Measurements from ENCODE around the gene HAO2.

The HAO2 gene

GRCh38 chr1:119379117-119379516, 10.5 kb downstream of the HAO2 start:
- no peak for DNase-seq (ENCODE audit: low read depth in 2 of 2, low spot score in 1 of 2)

- DNase-seq (ENCODE audit: low read depth in 2 of 2, low spot score in 1 of 2): no peak
These were observed 11.7 kb downstream of the HAO2 start for GRCh38 chr1:119380304-119380703.

GRCh38 chr1:119380983-119381662, 12.5 kb downstream of the HAO2 start:
- no peak for DNase-seq (ENCODE audit: low read depth in 2 of 2, low spot score in 1 of 2)

- DNase-seq (ENCODE audit: low read depth in 2 of 2, low spot score in 1 of 2): no peak
These were observed 16.0 kb downstream of the HAO2 start for GRCh38 chr1:119384591-119384990.

- DNase-seq (ENCODE audit: low read depth in 2 of 2, low spot score in 1 of 2): no peak
These were observed 17.1 kb downstream of the HAO2 start for GRCh38 chr1:119385650-119386049.

- no peak for DNase-seq (ENCODE audit: low read depth in 2 of 2, low spot score in 1 of 2)
These were observed 19.3 kb downstream of the HAO2 start for GRCh38 chr1:119387858-119388257.

- DNase-seq (ENCODE audit: low read depth in 2 of 2, low spot score in 1 of 2): no peak
These were observed 19.9 kb downstream of the HAO2 start for GRCh38 chr1:119388450-119388849.

- no peak for DNase-seq (ENCODE audit: low read depth in 2 of 2, low spot score in 1 of 2)
These were observed 21.9 kb downstream of the HAO2 start for GRCh38 chr1:119390526-119390925.

GRCh38 chr1:119391749-119392148, 23.2 kb downstream of the HAO2 start:
- DNase-seq (ENCODE audit: low read depth in 2 of 2, low spot score in 1 of 2): no peak

GRCh38 chr1:119394085-119394484, 25.5 kb downstream of the HAO2 start:
- DNase-seq (ENCODE audit: low read depth in 2 of 2, low spot score in 1 of 2): no peak

GRCh38 chr1:119396982-119397381, 28.4 kb downstream of the HAO2 start:
- DNase-seq (ENCODE audit: low read depth in 2 of 2, low spot score in 1 of 2): no peak

GRCh38 chr1:119397986-119398385, 29.4 kb downstream of the HAO2 start:
- no peak for DNase-seq (ENCODE audit: low read depth in 2 of 2, low spot score in 1 of 2)

- no peak for DNase-seq (ENCODE audit: low read depth in 2 of 2, low spot score in 1 of 2)
These were observed 36.2 kb downstream of the HAO2 start for GRCh38 chr1:119404736-119405135.

- DNase-seq (ENCODE audit: low read depth in 2 of 2, low spot score in 1 of 2): no peak
These were observed 41.1 kb downstream of the HAO2 start for GRCh38 chr1:119409731-119410130.

GRCh38 chr1:119410961-119411360, 42.4 kb downstream of the HAO2 start:
- no peak for DNase-seq (ENCODE audit: low read depth in 2 of 2, low spot score in 1 of 2)

- DNase-seq (ENCODE audit: low read depth in 2 of 2, low spot score in 1 of 2): no peak
These were observed 46.4 kb downstream of the HAO2 start, which contains the start of gene HSD3B2 for GRCh38 chr1:119414950-119415349. TSS of gene HSD3B2 (plus strand) at chr1:119415150. CDS start at chr1:119415420, 270 bp downstream.

- DNase-seq (ENCODE audit: low read depth in 2 of 2, low spot score in 1 of 2): no peak
These were observed 47.5 kb downstream of the HAO2 start for GRCh38 chr1:119416006-119416640.

- DNase-seq (ENCODE audit: low read depth in 2 of 2, low spot score in 1 of 2): no peak
These were observed 50.5 kb downstream of the HAO2 start for GRCh38 chr1:119419109-119419508.

- no peak for DNase-seq (ENCODE audit: low read depth in 2 of 2, low spot score in 1 of 2)
These were observed 52.1 kb downstream of the HAO2 start for GRCh38 chr1:119420638-119421037.

- DNase-seq (ENCODE audit: low read depth in 2 of 2, low spot score in 1 of 2): no peak
These were observed 54.0 kb downstream of the HAO2 start for GRCh38 chr1:119422631-119423030.

- DNase-seq (ENCODE audit: low read depth in 2 of 2, low spot score in 1 of 2): no peak
These were observed 60.4 kb downstream of the HAO2 start for GRCh38 chr1:119428991-119429390.

- no peak for DNase-seq (ENCODE audit: low read depth in 2 of 2, low spot score in 1 of 2)
These were observed 61.1 kb downstream of the HAO2 start for GRCh38 chr1:119429687-119430086.

GRCh38 chr1:119430486-119430885, 61.9 kb downstream of the HAO2 start:
- DNase-seq (ENCODE audit: low read depth in 2 of 2, low spot score in 1 of 2): no peak

Measured in stimulated activated CD8-positive, alpha-beta memory T cell treated with anti-CD3 and anti-CD28 coated beads, Interleukin-4, amount 100 ng/mL, for 1 hour (primary cell).